Caco-2 (cell line): ENCODE measurements around the gene CNIH4. TPM values are rescaled to one million over a fixed set of nuclear protein-coding genes. Genes with fewer than 3 reads are reported as not detected.
"Not testable (repeated sequence)": the region's sequence is repeated elsewhere in the genome, so short reads cannot be mapped to it uniquely, and the experiment has no call there.

Source experiments
- BruUV-seq: library from RNA; stranded (reverse); fragments of 400-500 nt; replicated peaks from 2 replicates; lab custom pipeline; 2021; lab: Mats Ljungman, UMichigan
- CTCF ChIA-PET: fragments of 300-600 bp; sonication (Branson Sonifier 250); formaldehyde crosslinking; loops from one replicate; lab custom pipeline; 2022; ENCODE audit warnings: antibody characterized with exemption; lab: Charles Lee
- POLR2A ChIA-PET: fragments of 300-600 bp; sonication (Branson Sonifier 250); formaldehyde crosslinking; loops from one replicate; lab custom pipeline; 2022; ENCODE audit warnings: antibody characterized with exemption; lab: Charles Lee
- DNase-seq, 2 experiments: peaks; one replicate each; pipeline versions ENCODE4 v3.0.0 to v3.0.0-alpha.2; 2020 to 2022
- H3K27me3 ChIP-seq: replicated peaks from 2 replicates; pipeline ENCODE4 v1.6.0; 2011; ENCODE audit warnings: low read length; ENCODE audit not compliant: control insufficient read depth, insufficient read depth
- H3K36me3 ChIP-seq: 2 replicates; pipeline ENCODE4 v1.5.1; 2011; ENCODE audit warnings: low read length; ENCODE audit not compliant: control insufficient read depth, insufficient read depth
- H3K4me1 ChIP-seq: fragments of 250-450 bp; sonication (Bioruptor Pico); 2 replicates; pipeline ENCODE4 v1.5.1; 2020; ENCODE audit warnings: mild to moderate bottlenecking
- H3K4me3 ChIP-seq: 2 replicates; pipeline ENCODE4 v1.5.1; 2011; ENCODE audit warnings: low read depth, mild to moderate bottlenecking, control low read depth, low read length
- H3K9me3 ChIP-seq: fragments of 250-450 bp; sonication (Bioruptor Pico); 2 replicates; pipeline ENCODE4 v1.5.1; 2020; ENCODE audit warnings: mild to moderate bottlenecking, moderate library complexity
- H3K27ac Mint-ChIP-seq: one replicate; pipeline ENCODE4 v1.8.0; 2022; ENCODE audit warnings: mixed read lengths; ENCODE audit not compliant: unreplicated experiment
- H3K27me3 Mint-ChIP-seq: one replicate; pipeline ENCODE4 v1.8.0; 2022; ENCODE audit warnings: mixed read lengths; ENCODE audit not compliant: insufficient read depth, unreplicated experiment
- H3K36me3 Mint-ChIP-seq: one replicate; pipeline ENCODE4 v1.8.0; 2022; ENCODE audit warnings: mild to moderate bottlenecking, mixed read lengths; ENCODE audit not compliant: insufficient read depth, unreplicated experiment
- H3K4me1 Mint-ChIP-seq: one replicate; pipeline ENCODE4 v1.8.0; 2022; ENCODE audit warnings: low read depth, mixed read lengths; ENCODE audit not compliant: unreplicated experiment
- H3K4me3 Mint-ChIP-seq: one replicate; pipeline ENCODE4 v1.8.0; 2022; ENCODE audit warnings: mild to moderate bottlenecking, moderate library complexity, mixed read lengths; ENCODE audit not compliant: unreplicated experiment
- H3K9me3 Mint-ChIP-seq: one replicate; pipeline ENCODE4 v1.8.0; 2022; ENCODE audit warnings: mixed read lengths; ENCODE audit not compliant: unreplicated experiment
- intact Hi-C: fragments of 100-400 bp; cut with micrococcal nuclease; formaldehyde crosslinking; loops from one replicate; pipeline ENCODE4 v1.10.0; 2022; ENCODE audit not compliant: unreplicated experiment
- microRNA-seq: library from miRNA; unstranded; fragments of <30 nt; microRNA quantifications from one replicate; pipeline ENCODE4 v1.2.0, GENCODE V29; 2022
- total RNA-seq: library from RNA; stranded (reverse); gene quantifications from 2 replicates; pipeline ENCODE4 v1.2.3, GENCODE V29; 2022
- TF ChIP-seq, protein P1 (sequence below), 2 experiments: fragments of 200-600 bp in 1 of 2; IDR thresholded peaks; 1 replicate in 1 of 2; 2 replicates in 1 of 2; pipeline versions ENCODE4 v1.5.1 to v1.8.0; 2011 to 2022; ENCODE audit warnings: antibody characterized with exemption in 1 of 2, control low read depth in 1 of 2, inconsistent platforms in 1 of 2, low read depth in 1 of 2, low read length in 1 of 2, mild to moderate bottlenecking in 1 of 2, moderate library complexity in 1 of 2; ENCODE audit not compliant: insufficient read depth in 1 of 2, severe bottlenecking in 1 of 2, unreplicated experiment in 1 of 2

CNIH4 gene
- total RNA-seq, 1 experiment from 2014 or later: 85.6 TPM

DNA sequence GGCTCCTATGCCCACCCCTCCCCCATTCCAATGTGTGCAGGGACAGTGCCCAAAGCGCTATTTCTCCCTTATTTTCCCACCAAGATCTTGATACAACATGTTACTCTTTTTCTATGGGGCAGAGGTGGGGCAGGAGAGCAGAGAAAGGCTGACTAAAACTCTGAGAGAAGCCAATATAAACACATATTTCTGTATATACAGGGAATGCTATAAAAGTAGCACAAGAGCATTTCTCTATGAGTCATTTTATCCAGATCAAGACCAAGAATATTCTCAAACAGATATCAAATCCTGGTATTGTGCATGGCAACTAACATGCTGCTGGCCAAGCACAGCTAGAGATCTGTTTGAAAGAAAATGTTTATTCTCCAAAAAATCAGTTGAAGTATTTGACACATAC, 70.7 kb downstream of the CNIH4 start:
- Mint-ChIP-seq H3K9me3 (no peaks in the 10 kb centered on the region), H3K27ac (no peak overlapping the region)
- no TSS peak for BruUV-seq

DNA sequence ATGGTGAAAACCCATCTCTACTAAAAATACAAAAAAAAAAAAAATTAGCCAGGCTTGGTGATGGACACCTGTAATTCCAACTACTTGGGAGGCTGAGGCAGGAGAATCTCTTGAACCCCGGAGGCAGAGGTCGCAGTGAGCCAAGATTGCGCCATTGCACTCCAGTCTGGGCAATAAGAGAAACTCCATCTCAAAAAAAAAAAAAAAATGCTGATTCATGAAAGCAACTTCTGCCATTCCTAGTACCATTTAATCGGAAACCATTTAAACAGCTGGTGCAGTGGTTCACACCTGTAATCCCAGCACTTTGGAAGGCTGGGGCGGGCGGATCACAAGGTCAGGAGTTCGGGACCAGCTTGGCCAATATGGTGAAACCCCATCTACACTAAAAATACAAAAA, 72.0 kb downstream of the CNIH4 start:
- intact Hi-C loops, BruUV-seq, H3K36me3 ChIP-seq: not testable (repeated sequence)

More for the DNA sequence above, 70.7 kb downstream of the CNIH4 start:
- no peaks in the 10 kb centered on the region for H3K27me3 ChIP-seq
- ChIA-PET POLR2A (interaction anchor here (0.6 kb wide), 1 partner anchor 16 kb away, joined by 3 read pairs; no protein-coding TSS in a partner anchor), CTCF (no interaction called here)
- H3K36me3 Mint-ChIP-seq: peaks cover 62% of the 10 kb centered on the region
- no peak overlapping the region for H3K4me3 ChIP-seq
- no peaks in the 10 kb centered on the region for H3K27me3 Mint-ChIP-seq
- H3K4me1 Mint-ChIP-seq: peaks cover 16% of the 10 kb centered on the region
- no peak overlapping the region for H3K4me3 Mint-ChIP-seq
- no peaks in the 10 kb centered on the region; the same call in 1 of the 2 replicates for H3K36me3 ChIP-seq
- intact Hi-C loops: no loop called here
- TF ChIP-seq, protein P1, sequence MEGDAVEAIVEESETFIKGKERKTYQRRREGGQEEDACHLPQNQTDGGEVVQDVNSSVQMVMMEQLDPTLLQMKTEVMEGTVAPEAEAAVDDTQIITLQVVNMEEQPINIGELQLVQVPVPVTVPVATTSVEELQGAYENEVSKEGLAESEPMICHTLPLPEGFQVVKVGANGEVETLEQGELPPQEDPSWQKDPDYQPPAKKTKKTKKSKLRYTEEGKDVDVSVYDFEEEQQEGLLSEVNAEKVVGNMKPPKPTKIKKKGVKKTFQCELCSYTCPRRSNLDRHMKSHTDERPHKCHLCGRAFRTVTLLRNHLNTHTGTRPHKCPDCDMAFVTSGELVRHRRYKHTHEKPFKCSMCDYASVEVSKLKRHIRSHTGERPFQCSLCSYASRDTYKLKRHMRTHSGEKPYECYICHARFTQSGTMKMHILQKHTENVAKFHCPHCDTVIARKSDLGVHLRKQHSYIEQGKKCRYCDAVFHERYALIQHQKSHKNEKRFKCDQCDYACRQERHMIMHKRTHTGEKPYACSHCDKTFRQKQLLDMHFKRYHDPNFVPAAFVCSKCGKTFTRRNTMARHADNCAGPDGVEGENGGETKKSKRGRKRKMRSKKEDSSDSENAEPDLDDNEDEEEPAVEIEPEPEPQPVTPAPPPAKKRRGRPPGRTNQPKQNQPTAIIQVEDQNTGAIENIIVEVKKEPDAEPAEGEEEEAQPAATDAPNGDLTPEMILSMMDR (IDR thresholded peaks at IDR 0.05; ENCODE audit: insufficient read depth in 1 of 2, low read depth in 1 of 2, low read length in 1 of 2, severe bottlenecking in 1 of 2, unreplicated experiment in 1 of 2): no peak
- DNase-seq: no peak
- H3K4me1 ChIP-seq: peaks cover 16% of the 10 kb centered on the region
- H3K9me3 ChIP-seq: no peaks in the 10 kb centered on the region

More for the DNA sequence above, 72.0 kb downstream of the CNIH4 start:
- H3K27ac Mint-ChIP-seq, H3K9me3 ChIP-seq, H3K27me3 Mint-ChIP-seq, H3K9me3 Mint-ChIP-seq, H3K4me3 Mint-ChIP-seq, H3K27me3 ChIP-seq, CTCF ChIA-PET, H3K4me3 ChIP-seq, DNase-seq, POLR2A ChIA-PET: not testable (repeated sequence)
- Mint-ChIP-seq H3K36me3 (peaks cover 62% of the 10 kb centered on the region), H3K4me1 (peaks cover 26% of the 10 kb centered on the region)
- H3K4me1 ChIP-seq: peaks cover 22% of the 10 kb centered on the region

Small RNAs within 50 kb of the gene (microRNA-seq; reads per million reads assigned to microRNA genes)
- gene MIR4742: 1.7 reads per million

Other genes starting within 250 kb of the CNIH4 start
- 31.3 and 36.7 TPM in 2 replicates for gene FBXO28, start 242.8 kb upstream of the CNIH4 start, total RNA-seq
- 38.8 and 39.2 TPM in 2 replicates for gene DEGS1, start 173.6 kb upstream of the CNIH4 start, total RNA-seq
- 45.0 and 52.3 TPM in 2 replicates for gene NVL, start 26.7 kb upstream of the CNIH4 start, total RNA-seq
- gene WDR26, start 77.9 kb downstream of the CNIH4 start, total RNA-seq: 58.6 and 62.9 TPM in 2 replicates